GM18861 (cell line): ENCODE data around the gene LHFPL4.

Source experiments
- ATAC-seq: cut with Tn5 transposase; IDR thresholded peaks from one replicate; pipeline ENCODE4 v1.9.1; 2021; ENCODE audit not compliant: unreplicated experiment

The LHFPL4 gene

DNA sequence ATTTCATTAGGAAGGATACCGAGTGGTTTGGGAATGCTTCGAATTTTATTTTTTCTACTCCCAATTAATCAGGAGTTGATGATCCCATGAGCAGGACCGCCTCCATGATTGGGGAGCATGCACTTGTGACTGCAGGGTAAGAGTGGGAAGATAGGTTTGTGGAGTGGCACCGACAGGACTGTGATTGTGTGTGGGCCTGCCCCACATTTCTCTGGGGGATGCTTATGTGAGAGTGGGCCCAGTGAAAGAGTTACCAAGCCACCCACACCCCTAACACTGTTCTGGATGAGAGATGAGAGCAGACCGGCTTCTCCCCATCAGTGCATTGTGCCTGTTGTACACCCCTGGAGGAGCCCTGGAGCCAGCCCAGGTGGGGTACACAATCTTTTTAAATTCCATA lies 76.7 kb downstream of the LHFPL4 start:
- ATAC-seq: no peak

DNA sequence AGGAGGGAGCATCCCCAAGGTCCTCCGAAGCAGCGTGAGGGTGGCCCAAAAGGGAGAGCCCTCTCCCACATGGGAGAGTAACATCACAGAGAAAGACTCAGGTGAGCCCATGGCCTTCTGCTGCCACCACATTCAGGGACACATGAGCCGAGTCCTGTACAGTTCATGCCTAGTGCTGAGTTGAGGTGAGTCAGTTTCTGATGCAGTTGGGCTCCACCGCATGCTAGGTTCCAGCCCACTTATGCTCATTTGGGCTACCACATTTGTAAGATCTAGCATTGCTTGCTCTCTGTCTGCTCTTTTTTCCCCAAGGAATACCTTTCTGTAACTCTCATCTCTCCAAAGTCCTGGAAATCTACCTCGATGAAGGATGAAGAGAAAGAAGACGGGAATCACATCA lies 79.1 kb downstream of the LHFPL4 start:
- ATAC-seq: no peak

GRCh38 chr3:9473496-9474065 lies 80.0 kb downstream of the LHFPL4 start:
- no peak for ATAC-seq

GRCh38 chr3:9469986-9470385 lies 83.6 kb downstream of the LHFPL4 start:
- no peak for ATAC-seq

DNA sequence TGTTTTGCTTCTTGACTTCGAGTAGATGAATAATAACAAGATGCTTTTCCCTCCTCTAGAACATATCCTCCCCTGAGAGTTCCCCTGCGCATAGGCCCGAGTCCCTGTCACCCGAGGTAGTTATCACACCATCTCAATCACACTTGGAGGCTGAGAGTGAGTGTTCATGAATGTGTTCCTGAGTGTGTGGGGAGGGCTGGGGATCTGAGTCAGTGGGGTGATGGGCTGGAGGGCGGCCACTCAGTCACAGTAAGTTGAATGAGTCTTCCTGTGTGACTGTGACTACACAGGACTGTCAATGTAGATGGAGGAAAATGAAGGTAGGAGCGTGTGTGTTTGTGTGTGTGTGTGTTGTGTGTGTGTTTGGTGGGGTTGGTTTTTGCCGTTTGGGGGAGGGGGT lies 85.2 kb downstream of the LHFPL4 start:
- ATAC-seq: no peak

DNA sequence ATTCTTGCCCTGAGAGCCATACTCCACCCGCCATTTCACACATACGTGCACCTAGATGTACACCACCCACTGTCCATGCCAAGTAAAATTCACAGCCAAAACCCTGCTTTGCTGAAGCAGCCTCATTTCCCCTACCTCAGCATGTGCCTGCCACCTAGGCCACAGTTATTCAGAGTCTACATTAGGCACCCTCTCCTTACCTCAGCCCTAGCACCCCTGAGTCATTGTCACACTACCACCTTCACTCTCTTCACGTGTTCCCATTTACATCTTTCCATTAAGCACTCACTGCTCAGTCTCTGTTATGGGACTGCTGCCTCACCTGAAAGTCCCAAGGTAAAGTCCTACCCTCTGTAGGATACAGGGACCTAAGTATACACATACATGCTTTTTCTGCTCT lies 86.2 kb downstream of the LHFPL4 start:
- ATAC-seq: no peak

GRCh38 chr3:9455596-9456131 lies 98.0 kb downstream of the LHFPL4 start:
- ATAC-seq: no peak

DNA sequence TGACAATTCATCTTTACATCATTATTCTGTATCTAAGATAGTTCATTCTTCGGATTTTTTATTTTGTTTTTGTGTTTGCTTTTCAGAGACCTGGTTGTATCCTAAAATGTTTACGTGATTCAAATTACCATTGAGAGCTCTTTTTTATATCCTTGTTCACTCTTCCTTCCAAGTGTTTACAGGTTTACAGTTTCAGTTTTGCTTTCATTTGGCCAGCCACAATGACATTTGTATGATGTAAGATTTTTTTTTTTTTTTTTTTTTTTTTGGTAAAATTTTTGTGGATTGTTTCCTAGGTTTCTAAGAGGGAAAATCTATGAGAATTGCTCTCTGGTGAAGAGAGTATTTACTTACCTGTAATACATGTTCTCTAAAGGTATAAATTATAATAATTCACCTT lies 101.2 kb downstream of the LHFPL4 start:
- no peak for ATAC-seq

DNA sequence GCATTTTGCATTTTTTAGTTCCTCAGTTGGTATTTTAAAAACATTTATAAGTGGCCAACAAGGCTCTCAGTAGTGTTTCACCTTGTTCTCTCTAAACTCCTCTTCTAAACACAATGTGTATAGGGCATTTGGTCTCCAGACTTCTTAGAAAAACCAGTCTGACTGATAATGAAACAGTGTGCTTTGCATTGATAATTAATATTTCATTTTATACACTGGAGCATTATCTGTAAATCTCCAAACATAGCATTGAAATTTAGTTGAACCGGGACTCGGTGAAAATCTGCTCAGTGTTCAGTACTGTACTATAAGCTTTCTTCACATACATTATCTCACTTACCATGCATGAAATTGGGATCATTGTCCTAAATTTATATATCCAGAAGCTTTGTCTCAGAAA lies 102.6 kb downstream of the LHFPL4 start:
- no peak for ATAC-seq

DNA sequence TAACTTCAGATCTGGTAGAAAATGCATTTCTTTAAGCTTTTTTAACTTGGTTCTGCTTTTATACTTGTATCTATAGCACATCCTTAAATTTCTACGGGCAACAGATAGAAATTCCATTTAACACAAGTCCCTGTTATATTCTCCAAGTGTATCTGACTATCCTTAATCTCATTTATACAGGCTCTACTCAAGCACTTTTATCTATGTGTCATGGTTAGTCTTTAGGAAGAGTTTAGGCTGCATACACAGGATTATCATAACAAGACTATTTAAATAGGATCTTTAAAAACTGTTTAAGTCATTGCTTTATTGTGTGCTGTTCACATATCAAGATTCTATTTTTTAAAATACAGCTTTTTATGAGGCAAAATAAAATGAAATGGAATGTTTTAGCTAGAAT lies 103.5 kb downstream of the LHFPL4 start:
- no peak for ATAC-seq

GRCh38 chr3:9448643-9449042 lies 105.0 kb downstream of the LHFPL4 start:
- ATAC-seq: no peak
